GM12801 (cell line): Measurements from ENCODE around the gene RNF222.

Experiments used
- TF ChIP-seq, protein P1 (sequence below): IDR thresholded peaks from one replicate; pipeline ENCODE4 v1.5.1; 2011; ENCODE audit warnings: control low read depth; ENCODE audit not compliant: insufficient read length; ENCODE audit errors: extremely low read depth

Gene RNF222

DNA sequence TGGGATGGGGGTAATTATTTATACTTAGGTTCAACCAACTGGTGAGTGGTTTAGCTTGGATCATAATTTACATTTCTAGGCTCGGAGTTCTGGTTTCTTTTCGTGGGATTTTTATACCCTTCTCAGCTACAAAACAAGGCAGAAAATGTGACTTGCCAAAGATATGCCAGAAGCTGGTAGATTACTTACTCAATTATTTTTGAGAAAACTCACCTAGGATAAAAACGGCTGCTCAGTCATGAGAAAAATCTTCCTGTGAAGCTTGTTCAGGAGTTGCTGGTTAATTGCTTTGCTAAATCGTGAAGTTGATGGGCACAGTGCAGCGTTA lies 39.2 kb upstream of the RNF222 start:
- TF ChIP-seq, protein P1, sequence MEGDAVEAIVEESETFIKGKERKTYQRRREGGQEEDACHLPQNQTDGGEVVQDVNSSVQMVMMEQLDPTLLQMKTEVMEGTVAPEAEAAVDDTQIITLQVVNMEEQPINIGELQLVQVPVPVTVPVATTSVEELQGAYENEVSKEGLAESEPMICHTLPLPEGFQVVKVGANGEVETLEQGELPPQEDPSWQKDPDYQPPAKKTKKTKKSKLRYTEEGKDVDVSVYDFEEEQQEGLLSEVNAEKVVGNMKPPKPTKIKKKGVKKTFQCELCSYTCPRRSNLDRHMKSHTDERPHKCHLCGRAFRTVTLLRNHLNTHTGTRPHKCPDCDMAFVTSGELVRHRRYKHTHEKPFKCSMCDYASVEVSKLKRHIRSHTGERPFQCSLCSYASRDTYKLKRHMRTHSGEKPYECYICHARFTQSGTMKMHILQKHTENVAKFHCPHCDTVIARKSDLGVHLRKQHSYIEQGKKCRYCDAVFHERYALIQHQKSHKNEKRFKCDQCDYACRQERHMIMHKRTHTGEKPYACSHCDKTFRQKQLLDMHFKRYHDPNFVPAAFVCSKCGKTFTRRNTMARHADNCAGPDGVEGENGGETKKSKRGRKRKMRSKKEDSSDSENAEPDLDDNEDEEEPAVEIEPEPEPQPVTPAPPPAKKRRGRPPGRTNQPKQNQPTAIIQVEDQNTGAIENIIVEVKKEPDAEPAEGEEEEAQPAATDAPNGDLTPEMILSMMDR, result no peak

GRCh38 chr17:8436169-8436843 lies 38.7 kb upstream of the RNF222 start:
- TF ChIP-seq, protein P1, result no peak

- TF ChIP-seq, protein P1, result no peak
Observed at GRCh38 chr17:8435245-8436168, 37.9 kb upstream of the RNF222 start, which contains the start of gene NDEL1. Gene NDEL1, plus strand, starts transcription at chr17:8435884. Its CDS starts 8,388 bp downstream, at chr17:8444272.

GRCh38 chr17:8430966-8431365 lies 33.3 kb upstream of the RNF222 start:
- TF ChIP-seq, protein P1, result no peak

DNA sequence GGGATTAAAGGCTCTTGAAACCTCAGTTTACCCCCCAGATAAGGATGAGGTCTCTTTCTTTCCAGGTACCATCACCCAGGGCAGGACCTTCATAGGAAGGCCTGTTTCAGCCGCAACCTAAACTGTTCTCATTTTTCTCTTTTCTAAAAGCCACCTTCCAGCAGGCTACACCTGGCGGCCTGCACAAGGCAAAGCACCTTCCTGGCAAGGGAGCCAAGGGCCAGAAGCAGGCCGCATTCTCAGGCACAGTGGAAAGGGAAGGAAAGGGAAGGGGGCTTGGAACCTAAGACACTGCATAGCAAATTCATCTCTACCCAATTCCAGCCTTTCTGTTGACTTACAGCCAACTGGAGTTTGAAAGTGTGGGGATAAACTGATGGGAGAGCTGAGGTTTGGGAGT lies 29.2 kb upstream of the RNF222 start:
- TF ChIP-seq, protein P1, result no peak

- TF ChIP-seq, protein P1, result no peak
Observed at GRCh38 chr17:8426094-8426720, 28.6 kb upstream of the RNF222 start.

DNA sequence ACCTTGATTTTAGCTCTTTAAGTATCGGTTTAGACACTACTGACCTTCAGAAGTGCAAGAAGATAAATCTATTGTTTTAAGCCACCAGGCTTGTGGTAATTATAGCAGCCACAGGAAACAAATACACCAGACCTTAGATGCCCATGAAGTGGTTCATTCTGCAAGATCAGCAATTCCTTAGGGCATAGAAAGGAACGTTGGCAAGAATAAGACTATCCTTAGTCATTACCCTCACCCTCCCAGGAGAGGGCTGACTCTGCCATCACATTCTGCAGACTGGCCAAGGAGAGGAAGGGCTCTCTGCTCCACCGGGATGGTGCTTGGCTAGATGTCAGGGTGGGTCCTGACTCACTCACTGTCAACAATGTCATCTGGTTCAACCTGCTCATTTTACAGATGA lies 23.9 kb upstream of the RNF222 start:
- TF ChIP-seq, protein P1, result no peak
